Neural cell (in vitro differentiated cells): ENCODE measurements around the gene FBXO8. TPM values are rescaled to one million over a fixed set of nuclear protein-coding genes. Genes with fewer than 3 reads are reported as not detected.

Source experiments
- H2AFZ ChIP-seq: fragments of 200-600, 300-800 bp; sonication (generic), shearing (Covaris generic); 2 replicates; pipeline ENCODE4 v1.6.0; 2014; ENCODE audit warnings: low read depth, mild to moderate bottlenecking, antibody characterized with exemption, low read length, moderate library complexity
- H3F3A ChIP-seq: fragments of 200-600 bp; shearing (Covaris generic); 2 replicates; pipeline ENCODE4 v1.6.1; 2016; ENCODE audit warnings: mild to moderate bottlenecking, moderate library complexity, mixed read lengths, antibody characterized with exemption, low read length; ENCODE audit not compliant: insufficient read depth, poor library complexity, severe bottlenecking
- H3K27ac ChIP-seq: fragments of 200-600, 300-800 bp; sonication (generic), shearing (Covaris generic); 2 replicates; pipeline ENCODE4 v1.5.1; 2014; ENCODE audit warnings: mild to moderate bottlenecking, low read length, moderate library complexity
- H3K27me3 ChIP-seq: fragments of 300-800, 200-600 bp; sonication (generic), shearing (Covaris generic); 2 replicates; pipeline ENCODE4 v1.6.0; 2014; ENCODE audit warnings: mild to moderate bottlenecking, low read depth, low read length, moderate library complexity; ENCODE audit not compliant: insufficient read depth
- H3K36me3 ChIP-seq: fragments of 300-800, 200-600 bp; sonication (generic), shearing (Covaris generic); 2 replicates; pipeline ENCODE4 v1.5.1; 2014; ENCODE audit warnings: mild to moderate bottlenecking, antibody characterized with exemption, low read length, moderate library complexity; ENCODE audit not compliant: insufficient read depth
- H3K4me2 ChIP-seq: fragments of 300-800, 200-600 bp; sonication (generic), shearing (Covaris generic); 2 replicates; pipeline ENCODE4 v1.6.0; 2014; ENCODE audit warnings: mild to moderate bottlenecking, low read length
- H3K4me3 ChIP-seq: fragments of 300-800, 200-600 bp; sonication (generic), shearing (Covaris generic); 2 replicates; pipeline ENCODE4 v1.5.1; 2014; ENCODE audit warnings: mild to moderate bottlenecking, low read length, moderate library complexity
- H3K79me2 ChIP-seq: fragments of 200-600 bp; shearing (Covaris generic); replicated peaks from 2 replicates; pipeline ENCODE4 v1.6.0; 2014; ENCODE audit warnings: mild to moderate bottlenecking, low read length, moderate library complexity; ENCODE audit not compliant: insufficient read depth
- H3K9ac ChIP-seq: fragments of 300-800, 200-600 bp; sonication (generic), shearing (Covaris generic); 2 replicates; pipeline ENCODE4 v1.6.1; 2016; ENCODE audit warnings: mild to moderate bottlenecking, low read length, mixed read lengths
- H3K9me2 ChIP-seq: fragments of 200-600 bp; shearing (Covaris generic); 2 replicates; pipeline ENCODE4 v1.6.1; 2016; ENCODE audit warnings: mild to moderate bottlenecking, low read length, mixed read lengths; ENCODE audit not compliant: insufficient read depth
- H3K9me3 ChIP-seq: fragments of 200-600, 300-800 bp; sonication (generic), shearing (Covaris generic); 2 replicates; pipeline ENCODE4 v1.6.1; 2016; ENCODE audit warnings: mild to moderate bottlenecking, mixed run types, low read length, moderate library complexity, mixed read lengths
- H4K20me1 ChIP-seq: fragments of 200-600 bp; shearing (Covaris generic); 2 replicates; pipeline ENCODE4 v1.6.1; 2016; ENCODE audit warnings: mild to moderate bottlenecking, mixed run types; ENCODE audit not compliant: insufficient read depth
- CTCF ChIP-seq: fragments of 450-650 bp; IDR thresholded peaks from 2 replicates; pipeline ENCODE4 v1.5.1; 2014; ENCODE audit warnings: antibody characterized with exemption, mild to moderate bottlenecking, moderate library complexity; ENCODE audit not compliant: poor library complexity, severe bottlenecking
- EP300 ChIP-seq: fragments of 450-650 bp; conservative IDR thresholded peaks from 2 replicates; pipeline ENCODE4 v1.6.1; 2014; ENCODE audit warnings: antibody characterized with exemption, mild to moderate bottlenecking, moderate library complexity; ENCODE audit not compliant: poor library complexity, severe bottlenecking
- EZH2 ChIP-seq: fragments of 200-600, 300-800 bp; shearing (Covaris generic), sonication (generic); IDR thresholded peaks from 2 replicates; pipeline ENCODE4 v1.6.1; 2014; ENCODE audit warnings: antibody characterized with exemption, low read length, borderline replicate concordance, mild to moderate bottlenecking; ENCODE audit not compliant: insufficient read depth, poor library complexity, severe bottlenecking
- MXI1 ChIP-seq: fragments of 450-650 bp; conservative IDR thresholded peaks from 2 replicates; pipeline ENCODE4 v1.6.1; 2014; ENCODE audit warnings: antibody characterized with exemption, mild to moderate bottlenecking; ENCODE audit not compliant: poor library complexity, severe bottlenecking
- POLR2AphosphoS5 ChIP-seq: IDR thresholded peaks from 2 replicates; pipeline ENCODE4 v1.6.1; 2012
- RAD21 ChIP-seq: fragments of 450-650 bp; conservative IDR thresholded peaks from 2 replicates; pipeline ENCODE4 v1.6.1; 2014; ENCODE audit warnings: antibody characterized with exemption, mild to moderate bottlenecking, moderate library complexity
- REST ChIP-seq: IDR thresholded peaks from 2 replicates; pipeline ENCODE4 v1.6.1; 2012; ENCODE audit warnings: borderline replicate concordance
- SMC3 ChIP-seq: fragments of 450-650 bp; conservative IDR thresholded peaks from 2 replicates; pipeline ENCODE4 v1.6.1; 2014; ENCODE audit warnings: antibody characterized with exemption, mild to moderate bottlenecking, moderate library complexity; ENCODE audit not compliant: poor library complexity
- TAF1 ChIP-seq: IDR thresholded peaks from 2 replicates; pipeline ENCODE4 v1.6.1; 2012; ENCODE audit warnings: low read depth
- polyA plus RNA-seq: library from polyadenylated mRNA; depleted of rRNA; stranded (reverse); fragments of >200 nt; gene quantifications from 2 replicates; pipeline ENCODE4 v1.2.3, GENCODE V29; 2014

Gene FBXO8
- polyA plus RNA-seq, 1 donor from 2014 or later, result 29.3 TPM

GRCh38 chr4:174274436-174274835, 9.0 kb downstream of the FBXO8 start:
- Histone ChIP-seq H3K27me3 (no peaks in the 10 kb centered on the region), H3F3A (no peaks in the 10 kb centered on the region), H3K4me2 (no peak overlapping the region), H3K36me3 (no peaks in the 10 kb centered on the region), H3K9me2 (no peaks in the 10 kb centered on the region), H3K9ac (no peak overlapping the region), H3K9me3 (no peaks in the 10 kb centered on the region), H2AFZ (no peak overlapping the region), H3K27ac (no peak overlapping the region), H4K20me1 (no peaks in the 10 kb centered on the region), H3K4me3 (no peak overlapping the region), H3K79me2 (peaks cover 19% of the 10 kb centered on the region)
- TF ChIP-seq REST, result no peak
- no peak for TF ChIP-seq RAD21
- TF ChIP-seq POLR2AphosphoS5, result no peak
- no peak for TF ChIP-seq TAF1
- no peak for TF ChIP-seq EZH2
- TF ChIP-seq CTCF, result no peak
- TF ChIP-seq MXI1, result no peak
- TF ChIP-seq EP300, result no peak
- no peak for TF ChIP-seq SMC3

- Histone ChIP-seq H3K36me3 (no peaks in the 10 kb centered on the region), H3K9me3 (no peaks in the 10 kb centered on the region), H3K4me3 (no peak overlapping the region), H3K79me2 (peaks cover 14% of the 10 kb centered on the region), H2AFZ (no peak overlapping the region), H3F3A (no peaks in the 10 kb centered on the region), H3K27me3 (no peaks in the 10 kb centered on the region), H3K4me2 (no peak overlapping the region), H4K20me1 (no peaks in the 10 kb centered on the region), H3K27ac (no peak overlapping the region), H3K9me2 (no peaks in the 10 kb centered on the region), H3K9ac (no peak overlapping the region)
- no peak for TF ChIP-seq CTCF
- TF ChIP-seq RAD21, result no peak
Measured at GRCh38 chr4:174273930-174274329, 9.5 kb downstream of the FBXO8 start.
